AG09319 (cell line): Measurements from ENCODE around the gene APOB.
"Not testable (repeated sequence)": the region's sequence is repeated elsewhere in the genome, so short reads cannot be mapped to it uniquely, and the experiment has no call there.

Experiments
- DNase-seq: peaks from one replicate; pipeline ENCODE4 v3.0.0-alpha.2; 2010; ENCODE audit warnings: low read depth; ENCODE audit errors: extremely low read depth
- TF ChIP-seq, protein P1 (sequence below): IDR thresholded peaks from 2 replicates; pipeline ENCODE4 v1.5.1; 2011; ENCODE audit warnings: low read depth, mild to moderate bottlenecking, inconsistent platforms, low read length, moderate library complexity

APOB gene

DNA sequence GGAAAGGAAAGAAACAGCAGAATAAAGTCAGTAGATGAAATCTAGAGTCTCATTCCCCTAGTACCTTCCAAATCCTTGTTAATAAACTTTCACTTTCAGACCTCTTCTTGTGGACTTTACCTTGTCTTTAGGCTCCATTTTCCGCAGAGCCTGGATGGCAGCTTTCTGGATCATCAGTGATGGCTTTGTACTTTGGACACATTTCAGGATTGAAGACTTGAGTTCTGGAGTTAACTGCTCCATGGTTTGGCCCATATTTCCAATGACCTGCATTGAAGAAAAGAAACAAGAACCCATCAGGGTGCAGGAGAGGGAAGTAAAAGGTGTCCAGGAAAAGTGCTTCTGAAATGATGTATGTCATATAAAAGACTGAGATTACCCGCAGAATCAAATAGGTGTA is 14.4 kb downstream of the APOB start:
- TF ChIP-seq, protein P1, sequence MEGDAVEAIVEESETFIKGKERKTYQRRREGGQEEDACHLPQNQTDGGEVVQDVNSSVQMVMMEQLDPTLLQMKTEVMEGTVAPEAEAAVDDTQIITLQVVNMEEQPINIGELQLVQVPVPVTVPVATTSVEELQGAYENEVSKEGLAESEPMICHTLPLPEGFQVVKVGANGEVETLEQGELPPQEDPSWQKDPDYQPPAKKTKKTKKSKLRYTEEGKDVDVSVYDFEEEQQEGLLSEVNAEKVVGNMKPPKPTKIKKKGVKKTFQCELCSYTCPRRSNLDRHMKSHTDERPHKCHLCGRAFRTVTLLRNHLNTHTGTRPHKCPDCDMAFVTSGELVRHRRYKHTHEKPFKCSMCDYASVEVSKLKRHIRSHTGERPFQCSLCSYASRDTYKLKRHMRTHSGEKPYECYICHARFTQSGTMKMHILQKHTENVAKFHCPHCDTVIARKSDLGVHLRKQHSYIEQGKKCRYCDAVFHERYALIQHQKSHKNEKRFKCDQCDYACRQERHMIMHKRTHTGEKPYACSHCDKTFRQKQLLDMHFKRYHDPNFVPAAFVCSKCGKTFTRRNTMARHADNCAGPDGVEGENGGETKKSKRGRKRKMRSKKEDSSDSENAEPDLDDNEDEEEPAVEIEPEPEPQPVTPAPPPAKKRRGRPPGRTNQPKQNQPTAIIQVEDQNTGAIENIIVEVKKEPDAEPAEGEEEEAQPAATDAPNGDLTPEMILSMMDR: no peak
- no peak for DNase-seq

DNA sequence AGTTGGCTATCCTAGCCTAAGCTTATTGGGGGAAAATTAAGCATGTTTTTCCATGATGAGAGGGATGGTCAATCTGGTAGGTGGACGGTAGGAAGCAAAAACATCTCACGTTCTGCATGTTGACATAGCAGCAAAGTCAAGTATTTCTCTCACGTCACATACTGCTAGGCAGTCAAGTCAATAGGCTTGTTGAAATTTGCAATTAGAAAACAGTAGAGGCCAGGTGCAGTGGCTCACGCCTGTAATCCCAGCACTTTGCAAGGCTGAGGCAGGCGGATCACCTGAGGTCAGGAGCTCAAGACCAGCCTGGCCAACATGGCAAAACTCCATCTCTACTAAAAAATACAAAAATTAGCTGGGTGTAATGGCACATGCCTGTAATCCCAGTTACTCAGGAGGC is 14.9 kb downstream of the APOB start:
- DNase-seq: not testable (repeated sequence)

DNA sequence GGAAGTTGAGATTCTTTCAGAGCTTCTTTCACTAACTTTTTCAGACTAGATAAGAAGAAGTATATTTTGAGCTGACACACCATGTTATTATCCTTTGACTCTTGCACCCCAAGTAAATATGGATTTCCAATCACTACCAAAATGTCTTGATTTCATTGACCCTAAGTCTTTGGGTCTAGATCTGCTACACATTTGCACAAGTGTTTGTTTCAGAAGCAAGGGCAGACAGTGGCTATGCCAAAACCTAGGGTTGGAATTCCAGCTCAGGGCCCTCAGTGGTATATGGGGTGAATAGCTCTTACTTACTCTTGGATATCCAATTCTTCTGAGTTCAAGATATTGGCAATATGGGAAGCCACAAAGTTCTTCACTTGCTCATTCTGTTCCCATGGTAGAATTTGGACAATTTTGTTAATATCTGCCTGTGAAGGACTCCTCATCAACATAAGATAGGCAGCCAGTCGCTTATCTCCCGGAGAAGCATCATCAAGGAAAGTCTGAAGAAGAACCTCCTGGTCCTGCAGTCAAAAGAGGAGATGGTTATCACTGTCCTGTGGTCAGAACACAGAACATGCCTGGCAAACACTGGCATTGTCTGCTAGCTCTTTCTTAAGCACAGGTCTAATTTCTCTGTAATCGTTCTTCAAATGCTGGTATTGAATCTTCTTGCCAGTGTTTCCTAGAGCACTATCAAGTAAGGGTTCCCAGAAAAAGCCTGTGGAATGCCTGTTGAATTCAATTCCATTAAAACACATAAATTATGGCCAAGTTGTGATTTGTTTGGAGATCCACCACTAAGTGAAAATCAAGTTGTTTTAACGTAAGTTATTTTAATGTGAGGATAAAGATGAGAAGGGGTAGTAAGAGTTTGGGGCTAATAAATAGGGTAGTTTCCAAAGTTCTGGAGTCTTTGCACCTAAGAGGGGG is 15.6 kb downstream of the APOB start:
- TF ChIP-seq, protein P1: no peak
- DNase-seq: no peak

DNA sequence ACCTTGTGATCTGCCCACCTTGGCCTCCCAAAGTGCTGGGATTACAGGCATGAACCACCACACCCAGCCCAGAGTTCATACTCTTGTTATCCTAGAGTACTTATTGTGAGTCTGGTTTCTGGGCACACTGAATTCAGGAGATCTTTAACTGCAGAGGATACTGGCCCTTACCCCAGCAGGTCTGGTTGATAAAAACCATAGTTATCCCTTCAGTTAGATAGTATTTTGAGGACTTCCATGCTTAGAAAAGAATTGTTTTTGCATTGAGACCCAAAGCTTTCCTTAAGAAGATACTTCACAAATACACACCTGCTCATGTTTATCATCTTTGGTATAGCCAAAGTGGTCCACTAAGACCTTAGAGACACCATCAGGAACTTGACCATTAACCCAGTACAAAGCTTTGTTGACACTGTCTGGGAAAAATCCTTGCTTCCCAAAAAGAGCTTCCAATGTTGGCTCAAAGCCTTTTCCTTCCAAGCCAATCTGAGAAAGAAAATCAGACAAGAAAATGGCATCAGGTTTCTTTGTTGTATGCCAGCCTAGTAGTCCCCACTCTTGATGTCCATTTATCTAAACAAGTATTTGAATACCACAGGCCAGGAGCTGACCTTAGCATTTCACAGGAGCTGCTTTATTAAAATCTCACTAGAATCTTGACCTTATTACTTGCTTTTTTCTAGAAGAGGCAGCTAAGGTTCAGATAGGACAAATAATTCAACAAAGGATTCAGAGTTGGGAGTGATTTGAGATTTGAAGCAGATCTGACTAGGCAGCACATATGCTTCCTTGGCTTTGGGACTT is 17.2 kb downstream of the APOB start:
- no peak for DNase-seq
- TF ChIP-seq, protein P1: no peak

DNA sequence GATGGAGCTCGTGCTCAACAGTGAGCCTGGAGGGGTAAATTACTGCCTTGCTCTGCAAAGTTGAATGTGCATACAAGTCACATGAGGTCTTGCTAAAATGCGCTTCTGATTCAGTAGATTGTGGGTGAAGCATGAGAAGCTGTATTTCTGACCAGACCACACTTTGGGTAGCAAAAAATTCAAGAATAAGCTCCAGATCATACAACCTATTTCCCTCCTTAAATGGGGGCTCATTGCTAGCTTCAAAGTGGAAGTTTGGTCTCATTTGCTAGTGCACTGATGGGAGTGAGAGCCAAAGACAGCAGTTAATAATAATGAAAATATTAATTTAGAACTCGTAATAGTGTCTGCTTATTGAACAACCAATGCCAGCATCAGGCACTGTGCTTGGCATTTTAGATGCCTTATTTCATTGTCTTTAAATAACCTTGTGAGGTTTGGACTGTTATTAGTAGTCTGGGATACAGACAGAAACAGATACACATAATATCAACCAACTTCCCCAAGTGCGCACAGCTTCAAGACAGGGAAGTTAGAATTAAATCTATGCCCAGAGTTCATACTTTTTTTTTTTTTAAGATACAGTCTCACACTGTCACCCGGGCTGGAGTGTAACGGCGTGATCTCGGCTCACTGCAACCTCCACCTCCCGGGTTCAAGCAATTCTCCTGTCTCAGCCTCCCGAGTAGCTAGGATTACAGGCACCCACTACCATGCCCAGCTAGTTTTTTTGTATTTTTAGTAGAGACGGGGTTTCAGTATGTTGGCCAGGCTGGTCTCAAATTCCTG is 18.0 kb downstream of the APOB start:
- TF ChIP-seq, protein P1: no peak
- DNase-seq: no peak

DNA sequence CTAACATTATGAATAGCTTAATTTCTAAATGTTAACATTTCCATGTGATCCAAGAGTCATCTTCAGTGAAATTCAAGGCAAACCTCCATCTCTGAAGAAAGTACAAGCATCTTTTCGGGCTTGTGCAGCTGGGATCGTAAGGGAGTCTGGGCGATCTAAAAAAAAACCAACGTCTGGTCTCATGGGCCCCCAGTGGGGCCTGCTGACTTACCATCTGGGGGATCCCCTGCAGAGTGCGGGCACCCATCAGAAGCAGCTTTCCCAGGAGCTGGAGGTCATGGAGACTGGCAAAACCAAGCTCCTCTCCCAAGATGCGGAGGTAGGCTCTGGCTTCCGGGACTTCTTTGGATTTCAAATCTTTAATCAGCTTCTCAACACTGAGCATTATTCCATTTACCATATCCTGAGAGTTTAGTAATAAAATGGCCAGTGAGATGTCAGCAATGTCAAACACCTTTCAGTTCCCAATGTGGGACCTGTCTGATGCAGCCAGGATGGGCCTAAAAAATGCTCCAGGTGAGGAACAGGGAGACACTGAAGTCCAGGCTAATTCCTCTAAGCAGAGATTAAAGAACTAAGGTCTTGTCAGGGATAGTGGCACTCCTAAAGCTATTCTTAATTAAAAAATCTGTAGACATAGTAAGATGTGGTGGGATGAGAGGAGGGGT is 19.0 kb downstream of the APOB start:
- TF ChIP-seq, protein P1: no peak
- DNase-seq: no peak

DNA sequence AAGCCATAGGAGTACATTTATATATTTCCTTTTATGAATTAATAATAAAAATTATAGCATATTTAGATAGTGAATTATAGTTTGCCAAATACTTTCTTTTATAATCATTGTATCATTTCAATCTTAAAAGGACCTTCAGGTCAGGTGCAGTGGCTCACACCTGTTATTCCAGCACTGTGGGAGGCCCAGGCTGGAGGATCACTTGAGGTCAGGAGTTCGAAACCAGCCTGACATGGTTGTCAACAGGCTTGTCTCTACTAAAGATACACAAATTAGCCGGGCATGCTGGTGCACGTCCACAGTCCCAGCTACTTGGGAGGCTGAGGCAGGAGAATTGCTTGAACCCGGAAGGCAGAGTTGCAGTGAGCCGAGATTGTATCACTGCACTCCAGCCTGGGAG is 19.7 kb downstream of the APOB start:
- TF ChIP-seq, protein P1: no peak

More for the DNA sequence above, 19.7 kb downstream of the APOB start:
- DNase-seq: no peak
